HG02678 (cell line): ENCODE measurements around the gene NPW.

ENCODE experiments used
- ATAC-seq: cut with Tn5 transposase; IDR thresholded peaks from one replicate; pipeline ENCODE4 v1.9.1; 2021; ENCODE audit warnings: mild to moderate bottlenecking, moderate library complexity; ENCODE audit not compliant: unreplicated experiment

Gene NPW

GRCh38 chr16:1984347-1985225 is 35.0 kb upstream of the NPW start:
- ATAC-seq: peak; percentile 8

- no peak for ATAC-seq
Observed at GRCh38 chr16:1985466-1986150, 34.0 kb upstream of the NPW start.

- no peak for ATAC-seq
Observed at GRCh38 chr16:1987198-1987597, 32.4 kb upstream of the NPW start.

GRCh38 chr16:1989209-1990100 is 30.1 kb upstream of the NPW start, which contains the start of gene SYNGR3:
Gene SYNGR3, plus strand, starts transcription at chr16:1989970. Its CDS starts 133 bp downstream, at chr16:1990103.
- ATAC-seq: no peak

- ATAC-seq: no peak
Observed at GRCh38 chr16:1990101-1990350, 29.6 kb upstream of the NPW start.

- no peak for ATAC-seq
Observed at GRCh38 chr16:1990351-1991134, 29.0 kb upstream of the NPW start.

- ATAC-seq: no peak
Observed at GRCh38 chr16:1991135-1991551, 28.4 kb upstream of the NPW start.

GRCh38 chr16:1991588-1991947 is 28.0 kb upstream of the NPW start:
- no peak for ATAC-seq

GRCh38 chr16:1991948-1992703 is 27.5 kb upstream of the NPW start:
- ATAC-seq: peak; percentile 48

- no peak for ATAC-seq
Observed at GRCh38 chr16:1992704-1993317, 26.8 kb upstream of the NPW start.

- ATAC-seq: no peak
Observed at GRCh38 chr16:1993731-1994131, 25.9 kb upstream of the NPW start.

- no peak for ATAC-seq
Observed at GRCh38 chr16:1997494-1998359, 21.9 kb upstream of the NPW start.

- ATAC-seq: no peak
Observed at GRCh38 chr16:1998360-1998835, 21.2 kb upstream of the NPW start.

- ATAC-seq: no peak
Observed at GRCh38 chr16:1998852-1999801, 20.5 kb upstream of the NPW start.

- ATAC-seq: no peak
Observed at GRCh38 chr16:1999866-2000514, 19.6 kb upstream of the NPW start.

GRCh38 chr16:2001035-2001434 is 18.6 kb upstream of the NPW start:
- no peak for ATAC-seq
